ENCODE data around the gene ILDR1.
"Not testable (repeated sequence)": the region's sequence is repeated elsewhere in the genome, so short reads cannot be mapped to it uniquely, and the experiment has no call there.

The ILDR1 gene

DNA sequence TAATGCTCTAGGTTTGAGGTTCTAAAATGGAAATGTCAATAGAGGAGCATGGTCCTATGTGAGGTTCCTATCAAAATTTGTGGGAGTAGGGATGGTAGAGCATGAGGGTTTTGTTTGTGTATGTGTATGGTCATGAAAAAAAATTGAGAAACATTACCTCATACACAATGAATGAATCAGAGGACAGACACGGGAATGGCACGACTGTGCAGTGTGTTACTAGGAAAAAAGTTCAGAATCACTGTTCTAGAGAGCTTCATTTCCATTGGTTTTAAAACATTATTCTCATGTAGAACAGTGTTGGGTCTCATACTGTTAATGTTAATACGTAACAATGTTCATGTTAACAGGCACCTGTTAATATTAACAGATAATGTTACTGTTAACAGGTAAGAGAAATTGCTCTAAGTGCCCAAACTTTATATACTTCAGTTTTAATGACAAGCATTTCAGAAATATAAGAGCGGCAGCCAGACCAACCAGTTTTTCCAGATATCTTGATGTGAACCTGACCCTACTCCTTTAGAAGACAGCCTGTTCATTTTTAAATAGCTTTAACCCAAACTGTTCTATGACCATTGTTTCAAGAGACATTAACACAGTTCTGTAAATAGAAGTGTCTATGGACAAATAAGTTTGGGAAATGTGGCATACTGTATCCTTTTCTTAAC is 79.8 kb downstream of the ILDR1 start:
- no peak for DNase-seq

DNA sequence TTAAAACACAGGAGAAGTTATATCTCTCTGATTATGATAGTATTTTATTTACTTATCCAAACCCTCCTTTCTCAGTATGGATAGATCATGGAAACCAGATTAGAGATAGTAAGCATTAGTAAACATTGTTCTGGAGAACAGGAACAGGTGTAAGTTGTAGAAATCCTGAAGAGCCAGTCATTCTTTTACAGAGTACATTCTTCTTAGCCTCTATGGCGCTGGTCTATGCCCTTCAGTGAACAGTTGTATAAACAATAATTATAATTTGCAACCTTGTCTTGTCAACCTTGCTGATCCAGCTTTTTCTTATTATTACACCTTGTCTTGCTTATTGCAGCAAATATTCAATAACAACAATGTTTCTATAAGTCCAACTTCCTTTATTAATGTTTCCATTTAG is 80.5 kb downstream of the ILDR1 start:
- DNase-seq: no peak

- DNase-seq: not testable (repeated sequence)
Measured at GRCh38 chr3:121938141-121938855, 83.7 kb downstream of the ILDR1 start.

Measured in OCI-M1 (cell line).